Sigmoid colon (tissue), 4 donors: Measurements from ENCODE around the gene RBFOX1.

Experiments
- CTCF ChIP-seq, 4 experiments: fragments of 450-650 bp in 3 of 4; fragments of 200-600 bp in 1 of 4; IDR thresholded peaks; one replicate each; pipeline ENCODE4 v1.5.1; 2016 to 2019; ENCODE audit warnings: antibody characterized with exemption in 4 of 4, mild to moderate bottlenecking in 3 of 4, moderate library complexity in 2 of 4
- EP300 ChIP-seq, 4 donors: sonication (generic); formaldehyde crosslinking; IDR thresholded peaks; one replicate each; pipeline ENCODE4 v1.6.1; 2017; ENCODE audit warnings: antibody characterized with exemption in 4 of 4
- POLR2A ChIP-seq, 2 donors: fragments of 450-650 bp; IDR thresholded peaks; one replicate each; pipeline ENCODE4 v1.6.1; 2016; ENCODE audit warnings: antibody characterized with exemption in 2 of 2, mild to moderate bottlenecking in 2 of 2, moderate library complexity in 2 of 2

DNA sequence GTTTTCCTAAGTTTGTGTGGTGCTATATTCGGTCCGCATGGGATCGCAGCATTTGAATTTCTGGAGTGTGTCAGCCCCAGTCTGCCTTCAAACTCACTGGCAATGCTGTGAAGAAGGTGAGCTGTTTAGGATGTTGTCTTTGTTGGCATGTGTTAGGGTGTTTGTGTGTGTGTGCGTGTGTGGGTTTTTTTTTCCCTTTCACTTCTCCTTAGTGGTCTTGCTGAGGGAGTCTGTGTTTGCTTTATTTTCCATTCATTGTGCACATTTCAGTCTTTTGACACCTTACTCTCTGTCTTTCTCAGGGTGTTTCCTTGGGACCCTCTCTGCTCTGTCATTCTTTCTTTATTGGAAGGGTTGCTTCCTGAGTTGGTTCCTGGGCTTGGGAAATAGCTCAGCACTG, 27.7 kb upstream of the RBFOX1 start:
- TF ChIP-seq CTCF (IDR thresholded peaks at IDR 0.05) (no peak), EP300 (IDR thresholded peaks at IDR 0.05) (no peak), POLR2A (IDR thresholded peaks at IDR 0.05) (no peak)
